ENCODE measurements around the gene TRERF1. TPM values are rescaled to one million over a fixed set of nuclear protein-coding genes. Genes with fewer than 3 reads are reported as not detected.

TRERF1 gene
- total and polyA plus RNA-seq, 2 of the 4 experiments (the other 2 are of a cell fraction): 6.3 to 9.9 TPM

- Histone ChIP-seq H3K9me3 (ENCODE audit: control insufficient read depth, insufficient read depth, low read length) (no peaks in the 10 kb centered on the region), H3K4me3 (ENCODE audit: insufficient read depth, low read depth, low read length) (no peak overlapping the region), H4K20me1 (ENCODE audit: insufficient read depth, low read length) (peaks cover 53% of the 10 kb centered on the region), H3K4me2 (ENCODE audit: low read depth, low read length) (no peak overlapping the region; the same call in 1 of the 2 replicates), H2AFZ (replicated peaks; ENCODE audit: low read length, poor library complexity) (peak overlapping the region; percentile 54), H2AK9ac (replicated peaks; ENCODE audit: low read depth, low read length, poor library complexity) (peak overlapping the region; percentile 60), H3K27ac (ENCODE audit: insufficient read depth, low read length) (0 out of 2 replicates have a peak overlapping the region, but pooled peaks have one; percentile 7), H3K18ac (ENCODE audit: low read depth, low read length) (no peak overlapping the region), H2BK120ac (ENCODE audit: low read depth, low read length) (peak overlapping the region; percentile 17; the same call in 1 of the 2 replicates), H3K4me1 (ENCODE audit: control insufficient read depth, insufficient read depth, low read length) (peaks cover 30% of the 10 kb centered on the region), H3K14ac (replicated peaks; ENCODE audit: low read depth, low read length) (peak overlapping the region; percentile 78; the same call in 1 of the 2 replicates), H3K79me1 (ENCODE audit: low read depth in 1 of 2, low read length in 2 of 2) (peaks cover 61 to 81% of the 10 kb centered on the region in 2 experiments), H4K91ac (ENCODE audit: insufficient read depth, low read depth, low read length) (no peak overlapping the region), H3K36me3 (ENCODE audit: control insufficient read depth, insufficient read depth, low read length) (no peaks in the 10 kb centered on the region), H3K27me3 (ENCODE audit: control insufficient read depth, insufficient read depth, low read length) (no peaks in the 10 kb centered on the region), H2BK5ac (ENCODE audit: low read depth, low read length, poor library complexity, severe bottlenecking) (peak overlapping the region; percentile 10), H2BK15ac (ENCODE audit: low read depth, low read length) (peak overlapping the region; percentile 73; the same call in 1 of the 3 replicates), H3K56ac (ENCODE audit: extremely low read depth, insufficient read depth, low read length) (no peak overlapping the region), H4K5ac (ENCODE audit: low read depth, low read length) (no peak overlapping the region), H3K23ac (ENCODE audit: low read depth, low read length) (0 out of 2 replicates have a peak overlapping the region, but pooled peaks have one; percentile 28), H2BK20ac (ENCODE audit: low read depth, low read length) (no peak overlapping the region), H3K4ac (ENCODE audit: low read depth, low read length) (peak overlapping the region; percentile 61; the same call in 1 of the 2 replicates), H4K8ac (ENCODE audit: low read depth in 2 of 2, low read length in 2 of 2) (peak overlapping the region in 1 of 2 experiments; percentile 75; a peak in 1 of 4 replicates), H3K9ac (ENCODE audit: low read depth, low read length) (no peak overlapping the region), H3K9me1 (ENCODE audit: insufficient read depth, low read length) (peaks cover 56% of the 10 kb centered on the region), H2AK5ac (ENCODE audit: low read depth, low read length) (no peak overlapping the region; the same call in 1 of the 2 replicates)
- intact Hi-C loops (cut with micrococcal nuclease): no loop called here
- ChIA-PET CTCF (interaction anchor here (0.5 to 0.7 kb wide), 2 partner anchors 144 to 184 kb away, joined by 5 read pairs; no protein-coding TSS in a partner anchor), POLR2A (ENCODE audit: unreplicated experiment) (interaction anchor here (0.7 kb wide), 1 partner anchor 37 kb away, joined by 6 read pairs; no protein-coding TSS in a partner anchor)
- peak; percentile 92 for DNase-seq
- peak; percentile 46 for ATAC-seq (ENCODE audit: low read depth)
- WGBS, 2 experiments (ENCODE audit: extremely low coverage in 2 of 2, insufficient read length in 1 of 2): 70% methylated on average over 2 of the region's 8 CpGs; no CpG with 5 or more reads in 1 of the 2 experiments
- BruUV-seq (replicated peaks): no TSS peak
- TF ChIP-seq RCOR1 (IDR thresholded peaks at IDR 0.05; ENCODE audit: insufficient replicate concordance, low read length) (no peak), CHD1 (IDR thresholded peaks at IDR 0.05; ENCODE audit: low read depth, low read length) (no peak), USF2 (IDR thresholded peaks at IDR 0.05; ENCODE audit: low read depth, low read length) (no peak), CEBPB (IDR thresholded peaks at IDR 0.05; ENCODE audit: low read depth, low read length) (no peak), MXI1 (IDR thresholded peaks at IDR 0.05; ENCODE audit: borderline replicate concordance, low read depth, low read length) (peak; percentile 46; the same call in 1 of the 2 replicates), RFX5 (IDR thresholded peaks at IDR 0.05; ENCODE audit: low read depth, low read length) (no peak), ELK1 (IDR thresholded peaks at IDR 0.05; ENCODE audit: borderline replicate concordance, low read depth, low read length) (no peak), NFE2L2 (IDR thresholded peaks at IDR 0.05; ENCODE audit: low read depth, low read length) (no peak)
- in situ Hi-C loops (cut with MboI; ENCODE audit: low sequenced_read_pairs): no loop called here
- dilution Hi-C loops (cut with HindIII; ENCODE audit: low sequenced_read_pairs, unreplicated experiment): no loop called here
These were observed 44.3 kb downstream of the TRERF1 start for GRCh38 chr6:42407379-42407778.

Measured in IMR-90 (cell line).